Mesothelial cell of epicardium (in vitro differentiated cells): ENCODE measurements around the gene RNH1. TPM values are rescaled to one million over a fixed set of nuclear protein-coding genes. Genes with fewer than 3 reads are reported as not detected.

ENCODE experiments used
- DNase-seq, 2 experiments: peaks; one replicate each; pipeline ENCODE4 v3.0.0; 2021; ENCODE audit warnings: low spot score in 2 of 2; ENCODE audit not compliant: unreplicated experiment in 2 of 2
- H3K27ac Mint-ChIP-seq: 2 replicates; pipeline ENCODE4 v1.8.0; 2021; ENCODE audit warnings: mixed read lengths
- H3K27me3 Mint-ChIP-seq: 2 replicates; pipeline ENCODE4 v1.8.0; 2021; ENCODE audit warnings: low read depth, mixed read lengths
- H3K36me3 Mint-ChIP-seq: 2 replicates; pipeline ENCODE4 v1.8.0; 2021; ENCODE audit warnings: mixed read lengths
- H3K4me1 Mint-ChIP-seq: 2 replicates; pipeline ENCODE4 v1.8.0; 2021; ENCODE audit warnings: mixed read lengths
- H3K4me3 Mint-ChIP-seq: 2 replicates; pipeline ENCODE4 v1.8.0; 2021; ENCODE audit warnings: mild to moderate bottlenecking, moderate library complexity, mixed read lengths
- H3K9me3 Mint-ChIP-seq: 2 replicates; pipeline ENCODE4 v1.8.0; 2021; ENCODE audit warnings: mixed read lengths
- total RNA-seq: library from RNA; stranded (reverse); gene quantifications from 3 replicates; pipeline ENCODE4 v1.2.1, GENCODE V29; 2021
- TF ChIP-seq, protein P1 (sequence below): fragments of 200-600 bp; sonication (generic); IDR thresholded peaks from one replicate; pipeline ENCODE4 v1.5.0; 2021; ENCODE audit warnings: antibody characterized with exemption; ENCODE audit not compliant: unreplicated experiment

The RNH1 gene
- total RNA-seq, 1 donor from 2014 or later: 81.7 TPM

DNA sequence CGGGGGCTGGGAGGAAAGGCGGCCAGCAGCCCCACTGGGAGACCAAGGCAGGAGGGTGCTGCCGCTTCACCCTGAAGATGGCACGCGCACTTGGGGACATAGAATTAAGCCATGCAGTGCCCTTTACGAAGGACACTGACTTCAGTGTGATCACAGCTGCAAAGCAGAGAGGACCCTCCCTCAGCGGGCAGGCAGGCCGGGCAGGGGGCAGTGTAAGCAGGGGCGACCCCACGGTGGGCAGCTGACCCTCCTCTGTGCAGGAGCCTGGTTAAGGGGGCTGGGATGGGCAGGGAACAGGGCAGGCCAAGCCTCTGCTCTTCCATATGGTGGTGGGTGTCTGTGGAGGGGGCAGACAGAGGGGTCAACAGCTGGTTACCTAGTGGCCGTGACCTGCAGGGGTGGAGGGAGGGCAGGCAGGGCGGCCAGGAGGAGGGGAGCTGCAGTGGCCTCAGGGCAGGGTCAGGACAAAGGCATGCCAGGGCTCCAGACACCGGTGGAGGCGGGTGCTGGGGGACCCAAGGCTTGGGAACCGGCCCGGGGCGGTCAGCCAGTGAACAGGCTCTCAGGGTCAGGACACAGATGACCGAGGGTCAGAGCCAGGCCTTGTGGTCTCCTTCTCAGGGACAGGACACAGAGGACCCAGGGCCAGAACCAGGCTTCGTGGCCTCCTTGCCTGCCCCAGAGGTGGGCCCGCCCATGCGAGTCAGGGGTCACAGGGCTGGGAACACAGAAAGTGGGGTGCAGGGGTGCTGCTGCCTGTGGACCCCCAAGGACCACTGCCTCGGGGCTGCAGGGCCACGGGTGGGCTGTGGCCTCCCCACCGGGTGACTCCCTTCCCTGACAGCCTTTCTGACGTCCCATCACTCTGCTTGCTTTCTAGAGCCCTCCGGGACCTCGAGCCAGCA lies 46.3 kb upstream of the RNH1 start:
- Mint-ChIP-seq H3K4me1 (peaks cover 2% of the 10 kb centered on the region), H3K4me3 (no peak overlapping the region), H3K27me3 (peaks cover 36% of the 10 kb centered on the region), H3K36me3 (no peaks in the 10 kb centered on the region), H3K9me3 (no peaks in the 10 kb centered on the region), H3K27ac (no peak overlapping the region)
- DNase-seq: no peak
- TF ChIP-seq, protein P1, sequence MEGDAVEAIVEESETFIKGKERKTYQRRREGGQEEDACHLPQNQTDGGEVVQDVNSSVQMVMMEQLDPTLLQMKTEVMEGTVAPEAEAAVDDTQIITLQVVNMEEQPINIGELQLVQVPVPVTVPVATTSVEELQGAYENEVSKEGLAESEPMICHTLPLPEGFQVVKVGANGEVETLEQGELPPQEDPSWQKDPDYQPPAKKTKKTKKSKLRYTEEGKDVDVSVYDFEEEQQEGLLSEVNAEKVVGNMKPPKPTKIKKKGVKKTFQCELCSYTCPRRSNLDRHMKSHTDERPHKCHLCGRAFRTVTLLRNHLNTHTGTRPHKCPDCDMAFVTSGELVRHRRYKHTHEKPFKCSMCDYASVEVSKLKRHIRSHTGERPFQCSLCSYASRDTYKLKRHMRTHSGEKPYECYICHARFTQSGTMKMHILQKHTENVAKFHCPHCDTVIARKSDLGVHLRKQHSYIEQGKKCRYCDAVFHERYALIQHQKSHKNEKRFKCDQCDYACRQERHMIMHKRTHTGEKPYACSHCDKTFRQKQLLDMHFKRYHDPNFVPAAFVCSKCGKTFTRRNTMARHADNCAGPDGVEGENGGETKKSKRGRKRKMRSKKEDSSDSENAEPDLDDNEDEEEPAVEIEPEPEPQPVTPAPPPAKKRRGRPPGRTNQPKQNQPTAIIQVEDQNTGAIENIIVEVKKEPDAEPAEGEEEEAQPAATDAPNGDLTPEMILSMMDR: no peak

DNA sequence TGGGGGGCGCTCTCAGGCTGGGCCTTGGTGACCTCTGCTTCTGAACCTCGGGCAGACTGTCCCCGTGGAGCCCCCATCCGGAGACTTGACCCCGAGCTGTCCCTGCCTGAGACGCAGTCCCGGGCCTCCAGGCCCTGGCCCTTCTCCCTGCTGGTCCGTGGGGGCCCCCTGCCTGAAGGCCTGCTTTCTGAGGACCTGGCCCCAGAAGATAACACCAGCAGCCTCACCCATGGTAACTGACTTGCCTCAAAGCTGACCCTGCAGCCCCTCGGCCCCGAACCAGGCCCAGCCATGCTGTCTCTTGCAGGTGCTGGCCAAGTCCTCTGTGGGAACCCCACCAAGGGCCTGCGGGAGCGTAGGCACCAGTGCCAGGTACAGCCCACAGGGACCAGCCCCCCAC lies 44.6 kb upstream of the RNH1 start:
- no peaks in the 10 kb centered on the region for H3K36me3 Mint-ChIP-seq
- peaks cover 18% of the 10 kb centered on the region for H3K27me3 Mint-ChIP-seq
- TF ChIP-seq, protein P1: no peak
- no peaks in the 10 kb centered on the region for H3K9me3 Mint-ChIP-seq
- no peak for DNase-seq
- H3K4me1 Mint-ChIP-seq: no peaks in the 10 kb centered on the region
- H3K4me3 Mint-ChIP-seq: no peak overlapping the region
- no peak overlapping the region for H3K27ac Mint-ChIP-seq

DNA sequence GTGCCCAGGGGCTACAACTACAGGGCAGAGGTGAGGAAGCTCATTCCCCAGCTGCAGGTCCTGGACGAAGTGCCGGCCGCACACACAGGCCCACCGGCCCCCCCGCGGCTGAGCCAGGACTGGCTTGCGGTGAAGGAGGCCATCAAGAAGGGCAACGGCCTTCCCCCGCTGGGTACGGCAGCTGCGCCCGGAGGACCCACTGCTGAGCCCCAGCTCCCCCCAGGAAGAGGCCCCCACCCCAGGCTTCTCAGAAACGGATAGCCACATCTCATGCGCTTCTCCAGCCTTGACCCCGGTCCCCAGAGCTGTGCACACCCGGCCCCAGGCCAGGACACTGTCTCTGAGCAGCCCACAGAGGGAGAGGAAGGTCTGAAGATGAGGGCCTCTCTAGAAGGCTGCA lies 44.1 kb upstream of the RNH1 start:
- DNase-seq: no peak
- Mint-ChIP-seq H3K27ac (no peak overlapping the region), H3K4me1 (no peaks in the 10 kb centered on the region), H3K4me3 (no peak overlapping the region), H3K36me3 (no peaks in the 10 kb centered on the region), H3K9me3 (no peaks in the 10 kb centered on the region), H3K27me3 (peaks cover 14% of the 10 kb centered on the region)
- TF ChIP-seq, protein P1: no peak

DNA sequence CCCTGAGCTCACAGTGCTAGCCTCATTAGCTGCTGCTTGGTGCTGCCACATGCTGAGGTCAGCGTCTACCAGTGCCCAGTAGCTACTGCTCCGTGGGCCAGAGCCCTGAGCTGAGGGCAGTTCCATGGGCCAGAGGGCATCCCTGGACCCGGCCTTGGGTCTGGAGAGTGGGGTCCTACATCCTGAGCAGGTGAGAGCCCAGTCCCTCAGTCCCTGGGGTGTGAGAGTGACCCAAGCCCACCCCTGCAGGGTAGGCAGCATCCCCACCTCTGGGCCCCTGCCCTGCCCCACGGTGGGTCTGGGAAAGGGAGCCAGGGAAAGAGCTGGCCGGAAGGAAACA lies 43.7 kb upstream of the RNH1 start:
- Mint-ChIP-seq H3K4me1 (no peaks in the 10 kb centered on the region), H3K36me3 (no peaks in the 10 kb centered on the region), H3K4me3 (no peak overlapping the region), H3K27me3 (peaks cover 13% of the 10 kb centered on the region), H3K9me3 (no peaks in the 10 kb centered on the region), H3K27ac (no peak overlapping the region)
- TF ChIP-seq, protein P1: no peak
- DNase-seq: no peak

DNA sequence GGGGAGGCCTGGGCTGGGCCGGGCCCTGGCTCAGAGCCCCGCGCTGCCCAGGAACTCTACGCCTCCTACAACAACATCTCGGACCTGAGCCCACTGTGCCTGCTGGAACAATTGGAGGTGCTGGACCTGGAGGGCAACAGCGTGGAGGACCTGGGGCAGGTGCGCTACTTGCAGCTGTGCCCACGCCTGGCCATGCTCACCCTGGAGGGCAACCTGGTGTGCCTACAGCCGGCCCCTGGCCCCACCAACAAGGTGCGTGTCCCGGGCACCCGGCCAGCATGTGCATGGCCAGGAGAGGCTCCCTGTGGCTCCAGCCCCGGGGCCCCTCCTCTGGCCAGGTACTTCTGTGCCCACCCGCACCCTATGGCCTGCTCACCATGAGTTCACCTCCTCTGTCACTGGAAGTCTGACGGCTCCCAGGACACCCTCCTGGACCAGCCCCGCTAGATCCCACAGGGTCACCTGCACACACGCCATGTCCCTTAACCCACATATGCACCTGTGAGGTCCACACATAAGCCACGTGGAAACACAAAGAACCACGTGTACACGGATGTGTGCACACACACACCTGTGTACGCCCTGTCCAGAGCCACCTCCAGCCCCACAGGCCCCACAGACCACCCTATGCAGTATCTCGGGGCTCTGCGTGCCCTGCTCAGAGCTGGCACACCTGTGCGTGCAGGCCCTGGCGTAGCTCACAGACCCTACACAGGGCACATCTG lies 43.1 kb upstream of the RNH1 start:
- TF ChIP-seq, protein P1: no peak
- Mint-ChIP-seq H3K4me1 (no peaks in the 10 kb centered on the region), H3K9me3 (no peaks in the 10 kb centered on the region), H3K4me3 (no peak overlapping the region), H3K27ac (no peak overlapping the region), H3K27me3 (peaks cover 13% of the 10 kb centered on the region), H3K36me3 (no peaks in the 10 kb centered on the region)
- no peak for DNase-seq
